LNCAP (cell line): Measurements from ENCODE around the gene CLDN34.

ENCODE experiments used
- CTCF ChIP-seq: fragments of 450-650 bp; IDR thresholded peaks from 2 replicates; pipeline ENCODE4 v1.5.1; 2017; ENCODE audit warnings: mild to moderate bottlenecking

The CLDN34 gene

GRCh38 chrX:10010686-10011085 lies 43.5 kb downstream of the CLDN34 start:
- TF ChIP-seq CTCF, result no peak

GRCh38 chrX:10011261-10011931 lies 44.2 kb downstream of the CLDN34 start:
- TF ChIP-seq CTCF, result no peak

- no peak for TF ChIP-seq CTCF
Observed at GRCh38 chrX:10011991-10012390, 44.8 kb downstream of the CLDN34 start.

- TF ChIP-seq CTCF, result no peak
Observed at GRCh38 chrX:10014462-10015354, 47.5 kb downstream of the CLDN34 start.

- TF ChIP-seq CTCF, result no peak
Observed at GRCh38 chrX:10015355-10015722, 48.2 kb downstream of the CLDN34 start.

- no peak for TF ChIP-seq CTCF
Observed at GRCh38 chrX:10015723-10016518, 48.8 kb downstream of the CLDN34 start.

GRCh38 chrX:10016519-10017132 lies 49.5 kb downstream of the CLDN34 start:
- no peak for TF ChIP-seq CTCF
